AG09319 (cell line): ENCODE measurements around the gene S100A8.

Experiments
- DNase-seq: peaks from one replicate; pipeline ENCODE4 v3.0.0-alpha.2; 2010; ENCODE audit warnings: low read depth; ENCODE audit errors: extremely low read depth
- CTCF ChIP-seq: IDR thresholded peaks from 2 replicates; pipeline ENCODE4 v1.5.1; 2011; ENCODE audit warnings: low read depth, mild to moderate bottlenecking, inconsistent platforms, low read length, moderate library complexity

The S100A8 gene

GRCh38 chr1:153364766-153365666, 25.9 kb downstream of the S100A8 start:
- no peak for DNase-seq
- no peak for TF ChIP-seq CTCF

GRCh38 chr1:153364156-153364555, 26.7 kb downstream of the S100A8 start:
- DNase-seq = no peak
- no peak for TF ChIP-seq CTCF

GRCh38 chr1:153363641-153364040, 27.2 kb downstream of the S100A8 start:
- TF ChIP-seq CTCF = no peak
- no peak for DNase-seq

- TF ChIP-seq CTCF = no peak
- DNase-seq = no peak
Measured at GRCh38 chr1:153362187-153362775, 28.6 kb downstream of the S100A8 start.

- TF ChIP-seq CTCF = no peak
Measured at GRCh38 chr1:153361480-153362109, 29.3 kb downstream of the S100A8 start.

GRCh38 chr1:153360592-153361479, 30.0 kb downstream of the S100A8 start:
- no peak for DNase-seq
- TF ChIP-seq CTCF = no peak

More at GRCh38 chr1:153361480-153362109, 29.3 kb downstream of the S100A8 start:
- DNase-seq = no peak
